GM19372 (cell line): ENCODE measurements around the gene PIP4K2B.
"Not testable (repeated sequence)": the region's sequence is repeated elsewhere in the genome, so short reads cannot be mapped to it uniquely, and the experiment has no call there.

Source experiments
- ATAC-seq: cut with Tn5 transposase; IDR thresholded peaks from one replicate; pipeline ENCODE4 v1.9.1; 2021; ENCODE audit warnings: mild to moderate bottlenecking, low read depth, moderate library complexity; ENCODE audit not compliant: unreplicated experiment

The PIP4K2B gene

DNA sequence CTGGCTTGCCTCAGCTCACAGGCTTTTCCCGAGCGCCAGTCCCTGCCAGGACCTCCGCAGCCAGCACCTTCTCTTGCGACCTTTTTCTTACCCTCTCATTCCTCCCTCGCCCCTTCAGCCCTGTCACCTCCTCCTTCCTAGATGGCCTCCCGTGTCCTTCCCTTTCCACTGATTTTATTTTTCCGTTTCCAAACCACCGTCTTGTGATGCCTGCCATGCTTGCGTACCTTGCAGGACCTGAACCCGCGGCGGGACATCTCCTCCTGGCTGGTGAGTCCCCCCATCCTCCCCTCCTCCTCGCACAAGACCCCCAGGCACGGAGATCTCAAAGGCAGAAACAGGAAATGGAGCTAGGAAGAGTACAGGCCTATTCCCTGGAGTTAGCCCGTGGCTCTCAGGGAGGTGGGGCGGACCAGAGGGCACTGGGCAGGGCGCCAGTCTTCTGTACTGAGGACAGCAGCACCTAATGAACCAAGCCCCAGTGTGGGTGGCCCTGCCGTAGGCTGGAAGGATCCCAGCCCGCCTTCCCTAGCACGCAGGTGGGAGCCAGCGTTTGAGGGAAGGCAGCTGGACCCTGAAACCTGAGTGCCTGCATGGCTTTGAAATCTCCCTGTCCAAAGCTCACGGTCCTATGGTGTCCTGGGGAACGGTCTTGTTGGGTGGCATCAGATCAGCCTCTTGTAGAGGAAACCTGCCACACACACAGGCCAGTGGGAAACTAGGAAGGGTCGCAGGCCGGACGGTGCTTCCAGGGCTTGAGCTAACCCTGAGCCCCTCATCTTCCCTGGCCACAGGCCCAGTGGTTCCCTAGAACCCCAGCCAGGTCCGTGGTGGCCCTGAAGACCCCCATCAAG is 68.6 kb downstream of the PIP4K2B start:
- ATAC-seq: no peak

DNA sequence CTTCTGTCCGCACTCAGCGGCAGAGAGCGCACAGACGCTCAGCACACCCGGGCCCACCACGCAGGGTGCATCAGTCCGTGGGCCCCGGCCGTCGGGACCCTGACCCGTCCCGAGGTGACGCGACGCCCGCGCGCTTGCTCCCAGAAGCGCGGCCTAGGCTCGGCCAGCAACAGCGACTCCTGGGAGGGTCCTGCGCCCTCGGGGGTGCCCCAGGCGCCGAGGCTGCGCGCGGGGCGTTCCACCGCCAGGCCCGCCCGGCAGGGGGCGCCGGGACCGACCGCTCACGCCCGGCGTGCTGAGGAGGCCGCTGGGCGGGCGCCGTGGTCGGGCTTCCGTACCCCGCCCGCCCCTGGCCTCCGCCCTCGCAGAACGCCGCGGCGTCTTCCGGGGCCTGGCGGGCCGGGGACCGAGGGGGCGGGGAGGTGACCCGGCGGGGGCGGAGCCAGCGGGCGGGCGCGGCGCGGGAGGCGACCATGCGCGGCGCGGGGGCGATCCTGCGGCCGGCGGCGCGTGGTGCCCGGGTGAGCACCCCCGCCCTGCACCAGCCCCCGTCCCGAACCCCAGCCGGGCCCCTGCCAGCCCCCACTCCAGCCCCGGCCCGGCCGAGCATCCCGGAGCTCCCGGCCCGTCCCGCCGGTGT is 69.3 kb downstream of the PIP4K2B start, which contains the start of gene CISD3:
Gene CISD3 (plus strand): TSS at position 456 of the 640 bp plus-strand sequence. CDS start 18 bp downstream, at position 474.
- peak; percentile 85 for ATAC-seq

DNA sequence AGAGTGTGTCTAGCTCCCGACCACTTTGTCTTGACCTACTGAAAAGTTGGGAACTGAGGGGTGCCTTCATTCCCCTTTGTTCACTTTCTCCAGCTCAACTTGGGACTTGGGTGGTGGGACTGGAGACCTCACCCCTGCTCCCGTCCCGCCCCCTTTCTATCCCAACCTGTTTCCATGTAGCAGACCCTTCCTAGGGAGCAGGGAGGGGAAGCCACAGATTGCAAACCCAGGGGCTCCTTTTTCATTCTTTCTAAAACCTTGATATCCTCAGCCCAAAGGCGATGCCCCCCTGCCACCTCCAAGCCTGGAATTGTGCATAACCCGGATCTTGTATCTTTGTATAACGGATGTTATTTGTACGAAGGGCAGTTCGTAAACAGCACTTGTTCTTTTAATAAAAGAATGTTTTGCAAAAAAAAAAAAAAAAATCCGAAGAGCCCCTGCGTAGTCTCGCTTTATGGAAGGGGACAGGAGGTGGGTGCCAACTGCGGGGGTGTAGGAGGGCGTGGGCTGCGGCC is 69.9 kb downstream of the PIP4K2B start:
- no peak for ATAC-seq

DNA sequence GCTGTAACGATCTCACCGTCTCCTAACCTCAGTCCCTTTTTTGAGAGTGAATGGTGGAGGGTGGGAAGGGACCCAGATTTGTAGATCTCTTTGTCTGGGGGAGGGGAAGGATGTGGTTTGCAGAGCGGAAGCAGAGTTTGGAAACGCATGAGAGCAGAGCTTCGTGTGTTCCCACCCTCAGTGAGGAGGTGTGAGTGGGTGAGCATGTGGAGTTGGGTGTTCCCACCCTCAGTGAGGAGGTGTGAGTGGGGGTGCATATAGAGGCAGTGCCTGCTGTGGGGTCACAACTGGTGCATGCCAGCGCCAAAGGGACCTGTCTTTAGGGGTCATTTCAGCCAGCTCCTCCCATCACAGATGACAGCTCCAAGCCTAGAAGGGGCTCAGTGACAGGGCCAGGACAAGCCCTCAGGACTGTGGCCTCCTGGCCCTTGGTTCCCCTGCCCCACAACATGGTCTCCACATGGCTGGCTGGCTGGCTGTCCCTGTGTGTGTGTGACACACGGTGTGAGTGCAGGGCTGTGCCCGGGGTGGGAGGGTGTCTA is 71.0 kb downstream of the PIP4K2B start:
- ATAC-seq: no peak

DNA sequence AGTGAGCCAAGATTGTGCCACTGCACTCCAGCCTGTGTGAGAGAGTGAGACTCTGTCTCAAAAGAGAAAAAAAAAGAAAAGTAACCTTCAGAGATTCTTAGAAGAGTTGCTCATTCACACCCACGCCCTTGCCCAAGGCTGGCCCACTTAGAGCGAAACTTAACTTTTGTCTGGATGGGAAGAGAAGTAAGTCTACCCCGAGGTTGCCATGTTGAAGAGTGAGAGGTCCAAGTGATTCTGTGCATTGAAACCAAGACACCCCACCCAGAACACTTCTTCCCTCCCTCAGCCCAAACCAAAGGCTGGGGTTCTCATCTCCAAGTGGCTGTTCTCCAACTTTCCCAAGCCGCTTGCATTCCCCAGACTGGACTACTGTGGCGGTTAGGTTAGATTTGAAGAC is 71.6 kb downstream of the PIP4K2B start:
- no peak for ATAC-seq

DNA sequence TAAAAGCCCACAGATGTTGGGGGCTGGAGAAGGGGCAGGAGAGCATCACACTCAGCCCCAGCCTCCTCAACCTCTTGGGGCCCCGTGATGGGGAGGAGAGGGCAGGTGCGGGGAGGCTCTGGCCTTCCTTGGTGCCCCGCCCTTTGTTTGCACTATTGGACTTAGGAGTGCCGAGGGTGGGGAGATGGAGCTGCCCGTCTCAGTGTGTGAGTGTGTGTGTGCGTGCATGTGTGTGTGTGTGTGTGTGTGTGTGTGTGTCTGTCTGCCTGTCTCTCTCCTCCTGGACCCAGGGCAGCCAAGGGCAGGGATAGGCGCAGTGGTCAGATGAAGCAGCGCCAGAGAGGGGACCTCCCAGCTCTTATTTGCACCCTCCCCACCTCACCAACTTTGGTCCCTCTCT is 73.2 kb downstream of the PIP4K2B start:
- not testable (repeated sequence) for ATAC-seq

DNA sequence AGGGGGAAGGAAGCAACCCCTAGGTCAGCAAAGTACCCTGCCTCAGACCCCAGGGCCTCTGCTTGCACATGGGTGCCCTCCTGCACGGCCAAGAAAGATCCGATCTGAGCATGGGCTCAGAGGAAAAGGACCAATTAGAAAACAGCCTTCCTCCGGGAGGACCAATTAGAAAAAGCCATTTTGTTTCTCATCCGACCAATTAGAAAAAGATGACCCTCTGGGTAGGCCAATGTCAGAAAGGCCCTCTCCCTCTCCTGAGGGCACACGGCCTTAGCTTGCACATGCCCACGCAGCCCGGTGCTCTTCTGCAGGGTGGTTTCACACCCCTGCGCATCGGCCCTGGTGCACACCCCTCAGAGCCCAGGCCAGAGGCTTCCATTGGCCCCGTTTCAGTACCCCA is 74.3 kb downstream of the PIP4K2B start:
- ATAC-seq: no peak

DNA sequence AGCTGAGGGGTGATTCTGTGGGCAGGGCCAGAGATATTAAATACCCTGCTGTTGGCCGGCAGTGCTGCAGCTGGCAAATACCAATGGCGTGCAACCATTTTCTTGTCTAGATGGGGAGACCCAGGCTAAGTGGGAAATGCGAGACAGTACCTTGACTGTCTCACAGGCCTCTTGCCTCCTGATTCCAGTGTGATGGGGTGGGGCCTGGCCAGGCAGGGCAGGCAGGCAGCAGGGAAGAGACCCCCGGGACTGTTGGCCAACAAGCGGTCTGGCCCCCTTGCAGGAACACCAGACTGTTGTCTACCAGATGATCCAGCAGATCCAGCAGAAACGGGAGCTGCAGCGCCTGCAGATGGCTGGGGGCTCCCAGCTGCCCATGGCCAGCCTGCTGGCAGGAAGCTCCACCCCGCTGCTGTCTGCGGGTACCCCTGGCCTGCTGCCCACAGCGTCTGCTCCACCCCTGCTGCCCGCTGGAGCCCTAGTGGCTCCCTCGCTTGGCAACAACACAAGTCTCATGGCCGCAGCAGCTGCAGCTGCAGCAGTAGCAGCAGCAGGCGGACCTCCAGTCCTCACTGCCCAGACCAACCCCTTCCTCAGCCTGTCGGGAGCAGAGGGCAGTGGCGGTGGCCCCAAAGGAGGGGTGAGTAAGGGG is 74.9 kb downstream of the PIP4K2B start:
- no peak for ATAC-seq

DNA sequence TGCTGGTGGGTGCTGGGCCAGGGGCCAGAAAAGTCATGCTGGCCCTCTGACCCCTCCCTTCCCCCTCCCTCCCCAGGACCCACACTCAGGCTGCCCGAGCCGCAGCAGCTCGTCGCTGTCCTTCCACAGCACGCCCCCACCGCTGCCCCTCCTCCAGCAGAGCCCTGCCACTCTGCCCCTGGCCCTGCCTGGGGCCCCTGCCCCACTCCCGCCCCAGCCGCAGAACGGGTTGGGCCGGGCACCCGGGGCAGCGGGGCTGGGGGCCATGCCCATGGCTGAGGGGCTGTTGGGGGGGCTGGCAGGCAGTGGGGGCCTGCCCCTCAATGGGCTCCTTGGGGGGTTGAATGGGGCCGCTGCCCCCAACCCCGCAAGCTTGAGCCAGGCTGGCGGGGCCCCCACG is 77.6 kb downstream of the PIP4K2B start:
- ATAC-seq: no peak

DNA sequence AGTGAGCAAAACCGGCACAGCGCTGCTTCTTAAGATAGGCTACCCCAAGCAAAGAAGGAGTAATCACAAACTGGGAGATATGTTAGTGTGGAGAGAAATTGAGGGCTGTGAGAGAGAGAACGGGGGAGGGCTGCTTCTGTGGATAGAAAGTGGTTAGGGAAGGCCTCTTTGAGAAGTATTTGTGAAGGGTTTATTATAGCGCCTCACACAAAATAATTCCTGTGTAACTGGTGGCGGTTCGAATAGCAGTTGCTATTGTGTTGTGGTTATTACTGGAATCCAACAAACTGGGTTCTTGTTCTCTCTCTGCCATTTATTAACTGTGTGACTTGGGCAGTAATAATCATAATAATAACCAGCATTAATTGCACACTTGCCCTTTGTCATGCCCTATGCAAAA is 78.4 kb downstream of the PIP4K2B start:
- no peak for ATAC-seq

DNA sequence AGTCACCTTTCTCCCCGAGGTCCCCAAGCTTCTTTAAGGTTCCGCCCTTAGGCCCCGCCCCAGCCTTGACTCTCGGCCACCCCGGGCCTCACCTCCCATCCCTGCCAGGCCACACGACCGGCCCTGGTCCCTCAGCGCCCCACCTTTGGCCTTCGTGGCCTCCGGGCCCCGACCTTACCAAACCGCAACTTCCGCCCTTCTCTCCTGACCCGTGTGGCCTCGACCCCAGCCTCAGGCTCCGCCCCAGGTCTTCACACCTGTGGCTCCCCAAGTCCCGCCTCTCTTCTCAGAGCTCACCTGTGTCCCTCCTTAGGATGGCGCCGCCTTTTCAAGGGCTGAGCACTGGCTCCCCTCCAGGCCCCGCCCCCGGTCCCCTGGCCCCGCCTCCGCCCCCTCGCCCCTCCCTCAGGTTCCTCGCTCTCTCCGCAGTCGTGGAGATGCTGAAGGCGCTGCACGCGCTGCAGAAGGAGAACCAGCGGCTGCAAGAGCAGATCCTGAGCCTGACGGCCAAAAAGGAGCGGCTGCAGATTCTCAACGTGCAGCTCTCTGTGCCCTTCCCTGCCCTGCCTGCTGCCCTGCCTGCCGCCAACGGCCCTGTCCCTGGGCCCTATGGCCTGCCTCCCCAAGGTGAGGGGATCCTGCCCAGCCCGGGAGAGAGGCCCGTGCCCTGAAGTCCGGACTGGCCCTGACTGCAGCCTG is 79.3 kb downstream of the PIP4K2B start:
- ATAC-seq: no peak

DNA sequence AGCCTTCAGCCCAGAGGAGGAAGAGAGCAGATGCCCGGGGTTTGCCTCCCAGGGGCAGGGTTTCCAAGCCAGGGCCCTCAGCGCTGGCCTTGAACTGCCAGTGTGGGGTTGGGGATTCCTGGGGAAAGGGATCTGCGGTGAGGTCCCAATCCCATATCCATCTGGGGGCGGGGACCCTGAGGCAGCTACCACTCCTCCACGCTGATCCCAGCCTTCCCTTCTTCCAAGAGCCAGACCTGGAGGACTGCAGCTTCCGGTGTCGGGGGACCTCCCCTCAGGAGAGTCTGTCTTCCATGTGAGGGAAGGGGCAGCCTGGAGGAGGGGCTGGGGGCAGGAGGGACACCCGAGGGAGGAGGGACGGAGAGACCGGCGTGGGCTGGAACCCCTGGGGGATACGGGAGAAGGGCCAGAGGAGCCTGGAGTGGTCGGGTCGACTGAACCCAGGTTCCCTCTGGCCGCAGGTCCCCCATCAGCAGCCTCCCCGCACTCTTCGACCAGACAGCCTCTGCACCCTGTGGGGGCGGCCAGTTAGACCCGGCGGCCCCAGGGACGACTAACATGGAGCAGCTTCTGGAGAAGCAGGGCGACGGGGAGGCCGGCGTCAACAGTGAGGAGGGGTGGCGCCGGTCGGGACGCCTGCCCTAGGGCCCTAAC is 79.9 kb downstream of the PIP4K2B start:
- no peak for ATAC-seq

DNA sequence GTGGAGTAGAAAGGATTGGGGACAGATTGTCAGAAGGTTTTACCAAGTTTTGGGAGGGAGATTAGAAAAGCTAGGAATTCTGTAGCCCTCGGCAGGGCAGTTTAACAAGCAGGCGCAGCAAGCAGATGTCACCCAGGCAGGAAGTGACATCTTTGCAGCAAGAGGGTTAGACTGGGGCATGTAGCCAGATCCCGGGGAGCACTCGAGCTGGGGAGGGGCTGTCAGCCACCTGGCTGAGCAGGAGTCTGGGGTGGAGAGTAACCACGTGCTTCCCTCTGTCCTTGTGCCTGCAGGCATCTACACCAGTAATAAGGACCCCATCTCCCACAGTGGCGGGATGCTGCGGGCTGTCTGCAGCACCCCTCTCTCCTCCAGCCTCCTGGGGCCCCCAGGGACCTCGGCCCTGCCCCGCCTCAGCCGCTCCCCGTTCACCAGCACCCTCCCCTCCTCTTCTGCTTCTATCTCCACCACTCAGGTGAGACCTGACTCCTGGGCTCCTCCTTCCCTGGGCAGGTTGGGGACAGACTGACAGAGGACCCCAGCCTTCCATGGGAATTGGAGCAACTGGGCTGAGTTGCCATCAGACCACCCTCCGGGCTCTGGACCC is 82.1 kb downstream of the PIP4K2B start:
- ATAC-seq: no peak

DNA sequence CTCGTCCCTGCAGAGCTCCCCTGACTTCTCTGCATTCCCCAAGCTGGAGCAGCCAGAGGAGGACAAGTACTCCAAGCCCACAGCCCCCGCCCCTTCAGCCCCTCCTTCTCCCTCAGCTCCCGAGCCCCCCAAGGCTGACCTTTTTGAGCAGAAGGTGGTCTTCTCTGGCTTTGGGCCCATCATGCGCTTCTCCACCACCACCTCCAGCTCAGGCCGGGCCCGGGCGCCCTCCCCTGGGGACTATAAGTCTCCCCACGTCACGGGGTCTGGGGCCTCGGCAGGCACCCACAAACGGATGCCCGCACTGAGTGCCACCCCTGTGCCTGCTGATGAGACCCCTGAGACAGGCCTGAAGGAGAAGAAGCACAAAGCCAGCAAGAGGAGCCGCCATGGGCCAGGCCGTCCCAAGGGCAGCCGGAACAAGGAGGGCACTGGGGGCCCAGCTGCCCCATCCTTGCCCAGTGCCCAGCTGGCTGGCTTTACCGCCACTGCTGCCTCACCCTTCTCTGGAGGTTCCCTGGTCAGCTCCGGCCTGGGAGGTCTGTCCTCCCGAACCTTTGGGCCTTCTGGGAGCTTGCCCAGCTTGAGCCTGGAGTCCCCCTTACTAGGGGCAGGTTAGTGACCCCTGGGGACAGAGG is 82.9 kb downstream of the PIP4K2B start:
- ATAC-seq: no peak
